Fibroblast of villous mesenchyme (primary cell): ENCODE data around the gene RANGRF. TPM values are rescaled to one million over a fixed set of nuclear protein-coding genes. Genes with fewer than 3 reads are reported as not detected.

Experiments used
- DNase-seq: peaks from one replicate; pipeline ENCODE4 v3.0.0-alpha.2; 2010; ENCODE audit warnings: low read depth
- H3K4me3 ChIP-seq: 2 replicates; pipeline ENCODE4 v1.5.1; 2011; ENCODE audit warnings: low read depth, mild to moderate bottlenecking, low read length
- CTCF ChIP-seq: IDR thresholded peaks from 2 replicates; pipeline ENCODE4 v1.5.1; 2012; ENCODE audit warnings: low read depth, mild to moderate bottlenecking, low read length; ENCODE audit not compliant: insufficient read depth
- total RNA-seq: library from RNA; depleted of rRNA; stranded (reverse); fragments of >200 nt; gene quantifications from 2 replicates; pipeline ENCODE4 v1.2.3, GENCODE V29; 2012

RANGRF gene
- total RNA-seq, 1 donor = 8.2 TPM

GRCh38 chr17:8264836-8265542 lies 23.5 kb upstream of the RANGRF start:
- no peak overlapping the region for H3K4me3 ChIP-seq
- TF ChIP-seq CTCF = no peak
- no peak for DNase-seq

- no peak for TF ChIP-seq CTCF
- no peak for DNase-seq
- no peak overlapping the region for H3K4me3 ChIP-seq
These were observed 21.6 kb upstream of the RANGRF start for GRCh38 chr17:8266648-8267479.

- no peak for TF ChIP-seq CTCF
These were observed 20.9 kb upstream of the RANGRF start for GRCh38 chr17:8267480-8268147.

GRCh38 chr17:8268550-8269298 lies 19.7 kb upstream of the RANGRF start:
- H3K4me3 ChIP-seq = no peak overlapping the region
- no peak for TF ChIP-seq CTCF
- DNase-seq = no peak

More at GRCh38 chr17:8267480-8268147, 20.9 kb upstream of the RANGRF start:
- DNase-seq = no peak
- no peak overlapping the region for H3K4me3 ChIP-seq

- DNase-seq = no peak
- no peak for TF ChIP-seq CTCF
- H3K4me3 ChIP-seq = no peak overlapping the region
These were observed 16.0 kb upstream of the RANGRF start for GRCh38 chr17:8272421-8272820.

GRCh38 chr17:8273884-8274444 lies 14.5 kb upstream of the RANGRF start:
- no peak for TF ChIP-seq CTCF
- no peak for DNase-seq
- H3K4me3 ChIP-seq = no peak overlapping the region
